NCI-H446 (cell line): Measurements from ENCODE around the gene DDI1.
"Not testable (repeated sequence)": the region's sequence is repeated elsewhere in the genome, so short reads cannot be mapped to it uniquely, and the experiment has no call there.

Experiments
- DNase-seq, 2 experiments: peaks; one replicate each; lab custom pipeline; 2025; lab: John Stamatoyannopoulos, UW

DDI1 gene

GRCh38 chr11:104041792-104042191 is 5.4 kb downstream of the DDI1 start:
- no peak for DNase-seq

GRCh38 chr11:104043142-104043541 is 6.7 kb downstream of the DDI1 start:
- no peak for DNase-seq

- DNase-seq: no peak
Observed at GRCh38 chr11:104043678-104044239, 7.3 kb downstream of the DDI1 start.

- no peak for DNase-seq
Observed at GRCh38 chr11:104046331-104046730, 9.9 kb downstream of the DDI1 start.

- DNase-seq: not testable (repeated sequence)
Observed at GRCh38 chr11:104046858-104047257, 10.4 kb downstream of the DDI1 start.

GRCh38 chr11:104049116-104049515 is 12.7 kb downstream of the DDI1 start:
- DNase-seq: no peak

- no peak for DNase-seq
Observed at GRCh38 chr11:104051778-104052177, 15.3 kb downstream of the DDI1 start.

- no peak for DNase-seq
Observed at GRCh38 chr11:104053743-104054478, 17.5 kb downstream of the DDI1 start.

- no peak for DNase-seq
Observed at GRCh38 chr11:104054911-104055529, 18.6 kb downstream of the DDI1 start.

GRCh38 chr11:104055596-104055995 is 19.2 kb downstream of the DDI1 start:
- no peak for DNase-seq

- DNase-seq: no peak
Observed at GRCh38 chr11:104057908-104058307, 21.5 kb downstream of the DDI1 start.

GRCh38 chr11:104058680-104059079 is 22.2 kb downstream of the DDI1 start:
- no peak for DNase-seq

- DNase-seq: peak in 1 of 2 experiments; percentile 6
Observed at GRCh38 chr11:104060004-104060794, 23.8 kb downstream of the DDI1 start.

GRCh38 chr11:104060820-104061219 is 24.4 kb downstream of the DDI1 start:
- DNase-seq: no peak

- DNase-seq: peak in 1 of 2 experiments; percentile 8
Observed at GRCh38 chr11:104061853-104062521, 25.5 kb downstream of the DDI1 start.

- no peak for DNase-seq
Observed at GRCh38 chr11:104064034-104064630, 27.7 kb downstream of the DDI1 start.

GRCh38 chr11:104067534-104067933 is 31.1 kb downstream of the DDI1 start:
- no peak for DNase-seq

GRCh38 chr11:104073950-104074705 is 37.7 kb downstream of the DDI1 start:
- DNase-seq: no peak

GRCh38 chr11:104075091-104075490 is 38.7 kb downstream of the DDI1 start:
- no peak for DNase-seq

- no peak for DNase-seq
Observed at GRCh38 chr11:104075706-104076105, 39.3 kb downstream of the DDI1 start.

GRCh38 chr11:104076455-104076854 is 40.0 kb downstream of the DDI1 start:
- DNase-seq: no peak
